Natural killer cell (primary cell): ENCODE data around the gene MYO5B. TPM values are rescaled to one million over a fixed set of nuclear protein-coding genes. Genes with fewer than 3 reads are reported as not detected.

Source experiments
- ATAC-seq, 3 donors: fragments of 150-1000 bp in 2 of 3; fragments of 200-7000 bp in 1 of 3; cut with Tn5 transposase; 1 replicate in 1 of 3; 2 replicates in 2 of 3; pipeline ENCODE4 v1.10.0; 2021; ENCODE audit warnings: mild to moderate bottlenecking in 2 of 3, moderate library complexity in 2 of 3
- DNase-seq, 2 donors: peaks; one replicate each; pipeline versions ENCODE4 v3.0.0 to v3.0.0-alpha.2; 2013 to 2021; ENCODE audit warnings: mixed read lengths in 1 of 2
- H3K27ac ChIP-seq: one replicate; pipeline ENCODE4 v1.5.1; 2013; ENCODE audit warnings: mild to moderate bottlenecking, low read length
- H3K27me3 ChIP-seq: one replicate; pipeline ENCODE4 v1.6.1; 2013; ENCODE audit warnings: low read length; ENCODE audit not compliant: control insufficient read depth, insufficient read depth
- H3K36me3 ChIP-seq: one replicate; pipeline ENCODE4 v1.6.1; 2013; ENCODE audit warnings: low read length; ENCODE audit not compliant: control insufficient read depth, insufficient read depth
- H3K4me1 ChIP-seq: one replicate; pipeline ENCODE4 v1.6.1; 2013; ENCODE audit warnings: low read length; ENCODE audit not compliant: control insufficient read depth, insufficient read depth
- H3K4me3 ChIP-seq: one replicate; pipeline ENCODE4 v1.5.1; 2013; ENCODE audit warnings: low read length
- H3K9me3 ChIP-seq: one replicate; pipeline ENCODE4 v1.6.1; 2013; ENCODE audit warnings: low read length; ENCODE audit not compliant: control insufficient read depth, insufficient read depth
- H3K27ac Mint-ChIP-seq, 2 donors: one replicate each; pipeline ENCODE4 v1.8.0; 2022; ENCODE audit warnings: mild to moderate bottlenecking in 2 of 2, mixed read lengths in 2 of 2, moderate library complexity in 1 of 2
- H3K27me3 Mint-ChIP-seq, 2 donors: one replicate each; pipeline ENCODE4 v1.8.0; 2022; ENCODE audit warnings: low read depth in 2 of 2, mixed read lengths in 2 of 2
- H3K36me3 Mint-ChIP-seq: one replicate; pipeline ENCODE4 v1.8.0; 2022; ENCODE audit warnings: mixed read lengths
- H3K4me1 Mint-ChIP-seq, 2 donors: one replicate each; pipeline ENCODE4 v1.8.0; 2022; ENCODE audit warnings: mixed read lengths in 2 of 2
- H3K4me3 Mint-ChIP-seq: one replicate; pipeline ENCODE4 v1.8.0; 2022; ENCODE audit warnings: mild to moderate bottlenecking, moderate library complexity, mixed read lengths
- H3K9me3 Mint-ChIP-seq, 2 donors: one replicate each; pipeline ENCODE4 v1.8.0; 2022; ENCODE audit warnings: mixed read lengths in 2 of 2
- CTCF ChIP-seq: fragments of 200-600 bp; IDR thresholded peaks from one replicate; pipeline ENCODE4 v1.8.0; 2022; ENCODE audit warnings: antibody characterized with exemption
- WGBS: methylation state at CpG from one replicate; pipeline ENCODE4 v1.1.7; 2013; ENCODE audit warnings: missing lambda C conversion rate; ENCODE audit not compliant: insufficient coverage; 5-methylcytosine and 5-hydroxymethylcytosine counted together
- intact Hi-C: fragments of 100-400 bp; cut with micrococcal nuclease; formaldehyde crosslinking; loops from one replicate; pipeline ENCODE4 v1.14.2; 2022
- total RNA-seq, 4 donors: library from RNA; stranded (reverse); fragments of 120-200 nt in 1 of 4; gene quantifications; one replicate each; pipeline versions ENCODE4 v1.2.3 to v1.2.4, GENCODE V29; 2013 to 2022

Gene MYO5B
- total RNA-seq, 3 donors from 2014 or later (not counting 1 experiment from before 2014, with no cell fraction given), result 0.33 TPM; not detected in 2

- no peak overlapping the region for H3K27ac ChIP-seq
- H3K9me3 ChIP-seq, result no peaks in the 10 kb centered on the region
- H3K4me3 ChIP-seq, result no peak overlapping the region
- Mint-ChIP-seq H3K9me3 (no peaks in the 10 kb centered on the region), H3K4me1 (no peaks in the 10 kb centered on the region), H3K36me3 (no peaks in the 10 kb centered on the region), H3K27me3 (peaks cover 14 to 34% of the 10 kb centered on the region in 2 donors), H3K4me3 (no peak overlapping the region), H3K27ac (no peak overlapping the region)
- H3K27me3 ChIP-seq, result no peaks in the 10 kb centered on the region
- ATAC-seq (no peak), DNase-seq (no peak)
- intact Hi-C loops, result no loop called here
- no peaks in the 10 kb centered on the region for H3K36me3 ChIP-seq
- 95% methylated on average over 9 of the region's 9 CpGs for WGBS
- no peak for TF ChIP-seq CTCF
- no peaks in the 10 kb centered on the region for H3K4me1 ChIP-seq
These were observed 220.9 kb downstream of the MYO5B start for GRCh38 chr18:49974079-49974478.

GRCh38 chr18:49973592-49973991, 221.4 kb downstream of the MYO5B start:
- Histone ChIP-seq H3K4me3 (no peak overlapping the region), H3K27ac (no peak overlapping the region), H3K4me1 (no peaks in the 10 kb centered on the region), H3K27me3 (peaks cover 4% of the 10 kb centered on the region), H3K9me3 (no peaks in the 10 kb centered on the region), H3K36me3 (no peaks in the 10 kb centered on the region)
- H3K4me1 Mint-ChIP-seq, result no peaks in the 10 kb centered on the region
- H3K27me3 Mint-ChIP-seq, result peaks cover 14 to 34% of the 10 kb centered on the region in 2 donors
- no peaks in the 10 kb centered on the region for H3K9me3 Mint-ChIP-seq
- no peak overlapping the region for H3K27ac Mint-ChIP-seq
- 86% methylated on average over 3 of the region's 3 CpGs for WGBS
- intact Hi-C loops, result no loop called here
- TF ChIP-seq CTCF, result no peak
- DNase-seq (no peak), ATAC-seq (no peak)
- H3K4me3 Mint-ChIP-seq, result no peak overlapping the region
- no peaks in the 10 kb centered on the region for H3K36me3 Mint-ChIP-seq

GRCh38 chr18:49972535-49972934, 222.4 kb downstream of the MYO5B start:
- Histone ChIP-seq H3K4me3 (no peak overlapping the region), H3K27ac (no peak overlapping the region), H3K4me1 (no peaks in the 10 kb centered on the region), H3K27me3 (peaks cover 5% of the 10 kb centered on the region), H3K36me3 (no peaks in the 10 kb centered on the region), H3K9me3 (no peaks in the 10 kb centered on the region)
- no peak for ATAC-seq
- H3K27me3 Mint-ChIP-seq, result peaks cover 14 to 34% of the 10 kb centered on the region in 2 donors
- H3K4me3 Mint-ChIP-seq, result no peak overlapping the region
- 78% methylated on average over 2 of the region's 3 CpGs for WGBS
- no peaks in the 10 kb centered on the region for H3K9me3 Mint-ChIP-seq
- no peak for TF ChIP-seq CTCF
- DNase-seq, result no peak
- intact Hi-C loops, result no loop called here
- no peaks in the 10 kb centered on the region for H3K36me3 Mint-ChIP-seq
- no peaks in the 10 kb centered on the region for H3K4me1 Mint-ChIP-seq
- H3K27ac Mint-ChIP-seq, result no peak overlapping the region

GRCh38 chr18:49971462-49971861, 223.5 kb downstream of the MYO5B start:
- H3K27ac Mint-ChIP-seq, result no peak overlapping the region
- no peaks in the 10 kb centered on the region for H3K36me3 ChIP-seq
- no peaks in the 10 kb centered on the region for H3K4me1 ChIP-seq
- no peak overlapping the region for H3K4me3 Mint-ChIP-seq
- H3K9me3 ChIP-seq, result no peaks in the 10 kb centered on the region
- ATAC-seq (no peak), DNase-seq (no peak)
- no peak for TF ChIP-seq CTCF
- no peaks in the 10 kb centered on the region for H3K36me3 Mint-ChIP-seq
- no peaks in the 10 kb centered on the region for H3K4me1 Mint-ChIP-seq
- H3K4me3 ChIP-seq, result no peak overlapping the region
- peaks cover 5% of the 10 kb centered on the region for H3K27me3 ChIP-seq
- no peaks in the 10 kb centered on the region for H3K9me3 Mint-ChIP-seq
- H3K27me3 Mint-ChIP-seq, result peaks cover 14 to 34% of the 10 kb centered on the region in 2 donors
- no peak overlapping the region for H3K27ac ChIP-seq
- WGBS, result 78% methylated on average over 1 of the region's 1 CpG
- intact Hi-C loops, result no loop called here
